ENCODE data around the gene XAGE5.

DNA sequence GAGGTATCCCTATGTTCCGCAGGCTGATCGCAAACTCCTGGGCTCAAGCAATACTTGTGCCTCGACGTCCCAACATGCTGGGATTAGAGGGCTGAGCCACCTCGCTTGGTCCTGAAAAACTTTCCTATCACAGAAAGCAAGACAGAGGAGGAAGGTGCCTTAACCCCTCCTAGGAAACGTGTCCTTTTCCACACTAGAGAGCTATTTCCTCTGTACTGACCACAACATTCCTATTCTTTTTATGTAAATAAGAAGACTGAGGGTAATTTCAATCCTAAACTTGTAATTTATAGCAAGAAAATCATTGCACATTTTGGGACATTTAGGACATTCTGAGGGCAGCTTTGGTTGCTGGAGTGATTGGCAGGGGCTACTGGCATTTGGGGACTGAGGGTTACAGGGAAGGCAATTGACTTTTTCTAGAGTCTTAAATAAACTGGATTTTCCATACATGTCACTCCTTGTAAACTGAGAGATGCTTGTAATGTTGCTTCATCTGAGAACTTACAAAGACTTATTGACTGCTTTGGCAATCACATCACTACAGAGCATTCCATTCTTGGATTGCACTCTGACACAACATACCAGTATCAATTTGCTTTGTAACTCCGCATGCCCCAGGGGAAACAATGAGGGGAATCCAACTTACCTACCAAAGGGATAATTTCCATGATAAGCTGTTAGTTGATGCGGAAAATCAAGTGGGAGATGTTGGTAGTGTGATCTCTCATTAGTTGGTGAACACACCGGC is 41.2 kb downstream of the XAGE5 start:
- no peak for TF ChIP-seq CTCF (IDR thresholded peaks at IDR 0.05)
- TF ChIP-seq POLR2A (IDR thresholded peaks at IDR 0.05), result no peak
